Measurements from ENCODE around the gene HDAC2. TPM values are rescaled to one million over a fixed set of nuclear protein-coding genes. Genes with fewer than 3 reads are reported as not detected.
"Not testable (repeated sequence)": the region's sequence is repeated elsewhere in the genome, so short reads cannot be mapped to it uniquely, and the experiment has no call there.

HDAC2 gene
- total RNA-seq, 1 experiment from 2014 or later = 121 TPM

- DNase-seq (ENCODE audit: low read depth) = no peak
These were observed 50.2 kb downstream of the HDAC2 start for GRCh38 chr6:113920663-113921267.

DNA sequence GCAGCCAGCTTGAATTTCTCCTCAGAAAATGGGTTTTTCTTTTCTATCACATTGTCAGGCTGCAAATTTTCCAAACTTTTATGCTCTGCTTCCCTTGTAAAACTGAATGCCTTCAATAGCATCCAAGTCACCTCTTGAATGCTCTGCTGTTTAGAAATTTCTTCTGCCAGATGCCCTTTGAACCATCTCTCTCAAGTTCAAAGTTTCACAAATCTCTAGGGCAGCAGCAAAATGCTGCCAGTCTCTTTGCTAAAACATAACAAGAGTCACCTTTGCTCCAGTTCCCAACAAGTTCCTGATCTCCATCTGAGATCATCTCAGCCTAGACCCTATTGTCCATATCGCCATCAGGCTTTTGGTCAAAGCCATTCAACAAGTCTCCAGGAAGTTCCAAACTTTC, 60.7 kb downstream of the HDAC2 start:
- DNase-seq (ENCODE audit: low read depth) = not testable (repeated sequence)

- DNase-seq (ENCODE audit: low read depth) = peak; percentile 44
These were observed 61.6 kb downstream of the HDAC2 start for GRCh38 chr6:113909224-113909856.

- DNase-seq (ENCODE audit: low read depth) = no peak
These were observed 62.1 kb downstream of the HDAC2 start for GRCh38 chr6:113908801-113909200.

DNA sequence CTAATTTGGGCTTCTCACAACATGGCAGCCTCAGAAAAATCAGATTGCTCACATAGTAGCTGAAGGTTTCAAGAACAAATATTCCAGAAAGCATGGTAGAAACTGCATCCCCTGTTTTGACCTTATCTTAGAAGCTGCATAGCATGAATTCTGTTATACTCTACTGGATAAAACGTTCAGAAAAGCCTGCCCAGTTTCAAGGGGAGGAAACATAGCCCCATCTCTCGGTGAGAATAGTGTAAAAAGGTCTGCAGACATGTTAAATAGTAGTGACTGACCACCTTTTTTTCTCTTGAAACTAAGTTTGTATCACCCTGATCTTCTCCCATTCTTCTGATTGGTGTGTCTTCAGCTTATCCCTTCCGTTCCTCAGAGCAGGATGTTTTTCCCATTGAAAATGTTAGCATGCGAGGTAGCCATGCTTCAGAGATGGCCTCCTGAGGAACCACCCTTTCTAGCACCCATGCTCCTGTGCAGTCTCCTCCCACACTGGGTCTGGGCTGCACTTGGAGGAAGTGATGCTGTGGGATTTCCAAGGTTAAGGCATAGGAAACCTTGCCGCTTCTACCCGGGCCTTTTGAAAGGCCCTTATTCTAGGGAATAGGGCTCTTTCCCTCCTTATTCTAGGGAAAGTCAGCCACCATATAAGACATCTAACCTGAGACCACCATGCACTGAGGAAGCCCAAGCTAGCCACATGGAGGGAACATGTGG, 63.7 kb downstream of the HDAC2 start:
- DNase-seq (ENCODE audit: low read depth) = no peak

GRCh38 chr6:113903666-113904330, 67.2 kb downstream of the HDAC2 start:
- peak; percentile 5 for DNase-seq (ENCODE audit: low read depth)

GRCh38 chr6:113901482-113901881, 69.5 kb downstream of the HDAC2 start:
- DNase-seq (ENCODE audit: low read depth) = no peak

DNA sequence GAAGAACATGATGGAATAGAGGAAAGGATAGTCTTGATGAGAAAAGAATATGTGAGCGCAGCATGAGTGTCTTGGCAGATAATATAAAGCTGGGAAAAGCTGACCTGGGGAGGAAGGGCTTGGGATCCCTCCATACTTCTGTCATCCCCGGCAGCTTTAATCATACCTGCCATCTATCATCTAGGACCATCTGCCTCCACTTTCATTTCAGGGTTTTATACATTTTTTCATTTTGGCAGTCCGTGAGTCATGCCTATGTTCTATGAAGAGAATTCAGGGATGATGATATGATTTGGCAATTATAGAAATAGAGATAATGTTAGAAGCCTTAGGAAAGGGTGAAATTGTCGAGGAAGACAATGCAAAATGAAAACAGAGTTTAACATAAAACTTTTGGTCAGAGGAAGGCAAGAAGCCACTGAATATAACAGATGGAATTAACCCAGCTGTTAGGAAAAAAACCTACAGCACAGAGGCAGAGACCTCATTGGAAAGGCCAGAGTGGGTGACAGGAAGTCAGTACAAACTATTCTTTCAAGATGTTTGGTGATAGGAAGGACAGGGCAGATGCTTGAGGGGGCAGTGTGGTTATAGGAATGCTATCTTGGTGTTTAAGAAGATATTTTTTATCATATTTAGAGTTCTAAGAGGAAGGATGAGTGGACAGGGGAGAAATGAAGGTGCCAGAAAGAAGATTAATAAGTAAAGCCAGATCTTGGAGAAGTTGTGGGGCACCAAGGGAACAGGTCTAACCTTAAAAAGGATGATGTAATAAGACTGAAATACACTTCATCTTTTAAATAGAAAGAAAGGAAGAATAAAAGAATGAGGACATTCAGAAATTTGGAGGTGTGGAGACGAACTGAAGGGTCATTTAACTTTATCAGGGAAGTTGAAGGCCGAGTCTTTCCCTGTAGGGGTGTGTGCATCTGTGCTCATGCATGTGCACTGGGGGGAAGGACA, 76.0 kb downstream of the HDAC2 start:
- DNase-seq (ENCODE audit: low read depth) = no peak

DNA sequence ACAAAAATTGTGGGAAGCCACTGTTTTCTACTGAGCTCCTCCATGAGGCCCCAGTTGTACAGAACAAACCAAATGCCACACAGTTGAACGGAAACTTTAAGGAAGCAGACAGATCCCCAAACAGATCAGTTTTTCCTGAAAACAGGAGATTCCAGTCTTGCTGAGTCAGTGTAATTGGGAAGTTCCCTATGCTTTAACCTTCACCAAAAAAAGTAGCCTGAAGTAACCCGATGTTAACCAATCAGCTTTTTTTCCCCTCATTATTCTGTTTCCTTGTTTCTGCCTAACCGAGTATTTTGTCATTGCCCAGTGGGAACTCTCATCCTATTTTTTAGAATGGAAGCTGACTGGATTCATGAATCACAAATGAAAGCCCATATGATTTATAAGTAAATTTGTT, 77.1 kb downstream of the HDAC2 start:
- DNase-seq (ENCODE audit: low read depth) = no peak

- no peak for DNase-seq (ENCODE audit: low read depth)
These were observed 77.5 kb downstream of the HDAC2 start for GRCh38 chr6:113893451-113893850.

- DNase-seq (ENCODE audit: low read depth) = no peak
These were observed 81.9 kb downstream of the HDAC2 start for GRCh38 chr6:113888956-113889630.

GRCh38 chr6:113888493-113888892, 82.5 kb downstream of the HDAC2 start:
- DNase-seq (ENCODE audit: low read depth) = no peak

DNA sequence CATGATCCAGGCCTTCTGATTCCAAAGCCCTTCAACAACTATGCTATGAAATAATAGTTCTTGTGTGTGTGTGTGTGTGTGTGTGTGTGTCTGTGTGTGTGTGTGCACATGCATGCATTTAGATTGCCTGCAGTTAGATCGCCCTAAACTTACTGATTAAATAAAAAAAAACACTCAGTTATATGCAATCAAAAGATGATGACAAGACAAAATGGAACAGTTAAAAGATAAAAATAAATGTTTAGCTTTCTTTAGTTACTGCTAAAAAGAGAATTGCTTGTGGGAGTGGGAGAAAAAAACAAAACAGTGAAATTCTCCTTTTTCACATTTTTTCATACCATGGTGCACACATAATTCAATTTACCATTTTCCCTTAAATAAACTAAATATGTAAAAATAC, 84.4 kb downstream of the HDAC2 start:
- no peak for DNase-seq (ENCODE audit: low read depth)

DNA sequence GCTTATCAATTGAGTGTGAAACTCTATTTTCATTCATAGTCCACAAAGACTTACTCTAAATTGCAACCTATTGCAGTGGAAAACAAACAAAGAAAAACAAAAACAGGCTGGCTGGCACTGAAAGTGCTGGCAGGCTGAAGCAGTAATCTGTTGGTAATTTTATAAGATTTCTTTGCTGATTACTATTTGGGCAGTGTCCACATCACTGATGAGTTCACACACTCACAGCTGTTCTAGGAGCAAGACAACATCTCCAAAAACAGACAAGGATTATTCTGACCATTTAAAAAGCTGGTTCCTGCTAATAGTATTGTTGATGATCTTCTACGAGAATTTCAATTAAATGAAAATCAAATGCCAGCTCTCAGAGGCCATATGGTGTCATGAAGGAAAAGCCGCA, 86.9 kb downstream of the HDAC2 start:
- no peak for DNase-seq (ENCODE audit: low read depth)

Other genes starting within 250 kb of the HDAC2 start
- 0.08 TPM in 1 of 2 replicates, not detected in the other for gene MARCKS, start 113.8 kb downstream of the HDAC2 start, total RNA-seq (2014; rRNA removed; shearing (Covaris generic))

All from HT1080 (cell line).